GM13977 (cell line): ENCODE data around the gene SLC13A1.

Source experiments
- DNase-seq: peaks from one replicate; pipeline ENCODE4 v3.0.0; 2012; ENCODE audit warnings: low spot score
- in situ Hi-C: fragments of 300-500 bp; cut with MboI; formaldehyde crosslinking; loops from one replicate; pipeline ENCODE4 v1.12.0; 2022; ENCODE audit warnings: low sequenced_read_pairs, low pct_unique_long_range_greater_than_20kb, mixed read lengths, inconsistent platforms; ENCODE audit not compliant: unreplicated experiment
- TF ChIP-seq, protein P1 (sequence below): IDR thresholded peaks from 2 replicates; pipeline ENCODE4 v1.5.1; 2012; ENCODE audit warnings: mild to moderate bottlenecking, control low read depth; ENCODE audit not compliant: insufficient read depth; ENCODE audit errors: extremely low read depth, missing control alignments

Gene SLC13A1

DNA sequence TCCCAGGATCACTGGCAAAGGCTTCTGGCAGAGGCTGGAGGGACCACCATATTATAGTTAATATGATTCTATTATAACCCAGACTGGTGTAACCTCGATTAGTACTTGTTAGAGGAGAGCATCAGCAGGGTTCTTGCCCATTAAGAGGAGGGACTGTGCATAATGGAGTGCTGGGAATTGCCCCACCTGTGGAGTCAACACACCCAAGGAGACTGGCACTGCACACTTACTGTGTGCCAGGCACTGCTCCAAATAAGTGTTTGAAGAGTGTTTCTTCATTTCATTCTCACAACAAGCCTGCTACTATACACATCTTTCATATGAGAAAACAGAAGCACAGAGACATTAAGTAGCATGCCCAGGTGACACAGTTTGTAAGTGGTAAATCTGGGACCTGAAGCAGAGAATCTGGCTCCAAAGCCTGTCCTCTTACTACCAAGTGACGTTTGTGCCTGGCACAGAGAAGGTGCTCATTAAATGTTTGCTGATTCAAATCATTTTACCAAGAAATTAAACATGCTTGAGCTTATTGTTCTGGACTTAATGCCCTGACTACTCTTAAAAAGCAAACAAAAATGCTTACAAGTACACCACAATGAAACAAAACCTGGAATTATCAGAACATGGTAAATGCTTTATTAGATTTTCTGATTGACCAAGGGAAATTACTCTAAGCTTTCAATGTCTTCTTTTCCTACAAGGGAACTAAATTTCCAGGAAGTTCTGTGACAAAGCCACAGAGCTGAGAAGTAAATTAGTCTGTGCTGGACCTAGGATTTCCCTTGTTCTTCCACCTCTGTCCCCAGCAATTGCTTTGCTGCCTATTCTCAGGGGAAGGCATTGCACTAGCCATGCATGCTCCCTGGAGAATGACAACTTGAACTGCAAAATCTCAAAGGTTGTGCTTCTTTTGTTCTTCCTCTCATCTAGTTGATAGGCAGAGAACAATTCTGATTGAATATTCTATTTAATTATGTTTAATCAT lies 809 bp downstream of the SLC13A1 start:
- DNase-seq = no peak
- in situ Hi-C loops = no loop called here

GRCh38 chr7:123198111-123198510 lies 1.7 kb downstream of the SLC13A1 start:
- TF ChIP-seq, protein P1, sequence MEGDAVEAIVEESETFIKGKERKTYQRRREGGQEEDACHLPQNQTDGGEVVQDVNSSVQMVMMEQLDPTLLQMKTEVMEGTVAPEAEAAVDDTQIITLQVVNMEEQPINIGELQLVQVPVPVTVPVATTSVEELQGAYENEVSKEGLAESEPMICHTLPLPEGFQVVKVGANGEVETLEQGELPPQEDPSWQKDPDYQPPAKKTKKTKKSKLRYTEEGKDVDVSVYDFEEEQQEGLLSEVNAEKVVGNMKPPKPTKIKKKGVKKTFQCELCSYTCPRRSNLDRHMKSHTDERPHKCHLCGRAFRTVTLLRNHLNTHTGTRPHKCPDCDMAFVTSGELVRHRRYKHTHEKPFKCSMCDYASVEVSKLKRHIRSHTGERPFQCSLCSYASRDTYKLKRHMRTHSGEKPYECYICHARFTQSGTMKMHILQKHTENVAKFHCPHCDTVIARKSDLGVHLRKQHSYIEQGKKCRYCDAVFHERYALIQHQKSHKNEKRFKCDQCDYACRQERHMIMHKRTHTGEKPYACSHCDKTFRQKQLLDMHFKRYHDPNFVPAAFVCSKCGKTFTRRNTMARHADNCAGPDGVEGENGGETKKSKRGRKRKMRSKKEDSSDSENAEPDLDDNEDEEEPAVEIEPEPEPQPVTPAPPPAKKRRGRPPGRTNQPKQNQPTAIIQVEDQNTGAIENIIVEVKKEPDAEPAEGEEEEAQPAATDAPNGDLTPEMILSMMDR = no peak
- no peak for DNase-seq
- in situ Hi-C loops = no loop called here

More for the DNA sequence above, 809 bp downstream of the SLC13A1 start:
- TF ChIP-seq, protein P1 = no peak

DNA sequence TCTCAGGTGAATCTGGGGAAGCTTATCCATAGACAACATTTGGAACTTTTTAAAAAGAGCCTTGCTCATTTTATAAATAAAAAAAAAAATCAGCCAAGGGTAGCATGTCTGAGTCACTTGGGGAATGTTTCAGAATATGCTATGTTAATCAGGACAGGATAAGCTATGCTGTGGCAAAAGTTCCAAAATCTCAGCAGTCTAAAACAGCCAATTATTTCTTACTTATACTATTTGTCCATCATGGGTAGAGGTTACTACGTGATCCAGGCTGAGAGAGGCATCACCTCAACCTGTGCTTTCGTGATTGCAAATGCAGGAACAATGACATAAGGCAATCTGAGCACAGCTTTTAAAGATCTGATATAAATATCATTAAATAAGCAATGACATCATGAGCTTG lies 6.5 kb downstream of the SLC13A1 start:
- DNase-seq = no peak
- in situ Hi-C loops = no loop called here
- TF ChIP-seq, protein P1 = no peak

DNA sequence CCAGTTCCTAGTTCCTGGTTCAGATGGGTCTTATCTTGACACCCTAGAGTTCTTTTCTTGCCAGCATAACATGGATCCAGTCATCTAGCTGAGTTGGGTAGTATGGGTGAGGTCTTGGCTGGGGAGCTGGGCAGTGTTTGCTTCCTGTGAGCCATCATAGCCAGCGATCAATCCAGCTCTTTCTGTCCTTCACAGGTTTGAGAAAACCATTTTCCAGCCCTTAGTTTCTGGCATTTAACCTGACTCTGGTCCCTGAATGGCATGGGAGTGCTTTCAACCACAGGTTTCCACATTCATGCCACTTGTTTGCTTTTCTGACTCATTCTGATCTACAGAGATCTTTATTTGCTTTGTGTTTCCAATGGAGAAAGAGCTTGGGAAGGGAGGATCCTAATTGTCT lies 8.6 kb downstream of the SLC13A1 start:
- DNase-seq = no peak
- TF ChIP-seq, protein P1 = no peak
- in situ Hi-C loops = no loop called here

GRCh38 chr7:123190109-123190831 lies 9.5 kb downstream of the SLC13A1 start:
- TF ChIP-seq, protein P1 = no peak
- peak; percentile 23 for DNase-seq
- in situ Hi-C loops = no loop called here

DNA sequence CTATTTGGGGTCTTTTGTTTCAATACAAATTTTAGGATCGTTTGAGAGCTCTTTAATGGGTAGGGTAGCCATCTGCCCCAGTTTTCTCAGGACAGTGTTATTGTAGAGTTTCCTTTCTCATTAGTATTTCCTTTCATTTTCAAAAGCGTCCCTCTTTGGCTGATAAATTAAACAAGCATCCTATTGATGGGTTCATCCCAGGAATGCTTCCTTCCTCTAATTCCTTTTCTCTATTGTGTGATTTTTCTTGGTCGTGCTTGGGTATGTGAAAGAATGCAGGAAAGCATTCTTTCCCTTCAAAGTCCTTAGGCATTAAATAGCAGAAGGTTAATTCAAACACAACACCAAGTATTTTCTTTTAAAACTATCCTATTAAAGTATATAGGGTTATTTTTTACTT lies 14.0 kb downstream of the SLC13A1 start:
- TF ChIP-seq, protein P1 = no peak
- in situ Hi-C loops = no loop called here
- DNase-seq = no peak
